ENCODE results near the gene TATDN3.
"Not testable (repeated sequence)": the region's sequence is repeated elsewhere in the genome, so short reads cannot be mapped to it uniquely, and the experiment has no call there.

Gene TATDN3

DNA sequence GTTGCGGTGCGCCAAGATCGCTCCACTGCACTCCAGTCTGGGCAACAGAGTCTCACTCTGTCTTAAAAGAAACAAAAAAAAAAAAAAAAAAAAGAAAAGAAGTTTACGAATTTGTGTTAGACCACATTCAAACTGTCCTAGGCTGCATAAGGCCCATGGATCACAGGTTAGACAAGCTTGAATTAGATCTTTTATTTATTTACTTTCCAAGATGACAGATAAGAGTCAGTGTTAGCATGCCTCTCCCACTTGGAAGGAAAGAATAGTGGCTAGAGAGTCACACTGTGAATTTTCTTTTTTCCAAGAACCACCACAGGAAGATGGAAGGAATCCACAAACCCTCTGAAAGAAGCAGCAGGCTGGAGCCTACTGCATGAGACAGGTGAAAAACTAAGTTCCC, 29.5 kb upstream of the TATDN3 start:
- Histone ChIP-seq H4K20me1 (ENCODE audit: insufficient read depth, low read length) (no peaks in the 10 kb centered on the region), H3K9ac (ENCODE audit: low read length) (no peak overlapping the region), H3F3A (ENCODE audit: insufficient read depth, low read length) (no peaks in the 10 kb centered on the region), H3K9me2 (ENCODE audit: low read depth, low read length) (no peaks in the 10 kb centered on the region), H3K4me2 (ENCODE audit: low read length) (no peak overlapping the region), H3K27ac (ENCODE audit: low read depth, low read length, poor library complexity, severe bottlenecking) (no peak overlapping the region), H3K9me3 (ENCODE audit: low read length) (no peaks in the 10 kb centered on the region), H3K27me3 (ENCODE audit: insufficient read depth, low read length) (no peaks in the 10 kb centered on the region), H3K79me2 (ENCODE audit: insufficient read depth, low read length) (no peaks in the 10 kb centered on the region), H3K36me3 (ENCODE audit: insufficient read depth, low read length) (peaks cover 14% of the 10 kb centered on the region), H3K4me3 (ENCODE audit: low read depth, low read length, poor library complexity, severe bottlenecking) (no peak overlapping the region), H2AFZ (ENCODE audit: low read length) (no peak overlapping the region), H3K4me1 (ENCODE audit: insufficient read depth, low read length, severe bottlenecking) (no peaks in the 10 kb centered on the region)
- TF ChIP-seq CTCF (IDR thresholded peaks at IDR 0.05; ENCODE audit: low read length) (no peak), EZH2 (IDR thresholded peaks at IDR 0.05; ENCODE audit: borderline replicate concordance, low read length) (no peak)

DNA sequence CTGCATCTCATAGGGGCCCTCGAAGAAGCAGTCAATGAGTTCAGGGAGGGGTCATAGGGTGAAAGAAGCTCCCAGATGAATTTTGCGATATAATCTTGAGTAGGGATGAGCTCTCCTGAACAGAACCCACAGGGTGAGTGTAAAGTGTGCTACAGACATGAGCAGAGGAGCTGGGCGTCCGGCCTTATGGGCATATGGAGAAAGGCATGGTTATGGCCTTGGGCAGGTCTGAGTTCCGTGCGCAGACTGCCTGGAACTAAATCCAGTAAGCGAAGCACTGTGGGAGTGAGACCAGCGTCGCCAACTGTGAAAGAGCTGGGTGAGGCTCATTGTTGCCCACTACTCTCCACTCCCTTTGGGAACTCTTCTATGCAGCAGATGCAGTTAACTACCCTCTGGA, 28.9 kb upstream of the TATDN3 start:
- no peaks in the 10 kb centered on the region for H3K79me2 ChIP-seq (ENCODE audit: insufficient read depth, low read length)
- peaks cover 16% of the 10 kb centered on the region for H3K36me3 ChIP-seq (ENCODE audit: insufficient read depth, low read length)
- H3K4me3 ChIP-seq (ENCODE audit: low read depth, low read length, poor library complexity, severe bottlenecking) = no peak overlapping the region
- H3K27ac ChIP-seq (ENCODE audit: low read depth, low read length, poor library complexity, severe bottlenecking) = no peak overlapping the region
- H3K9me2 ChIP-seq (ENCODE audit: low read depth, low read length) = no peaks in the 10 kb centered on the region
- H3K4me1 ChIP-seq (ENCODE audit: insufficient read depth, low read length, severe bottlenecking) = no peaks in the 10 kb centered on the region
- no peaks in the 10 kb centered on the region for H3K9me3 ChIP-seq (ENCODE audit: low read length)
- no peaks in the 10 kb centered on the region for H4K20me1 ChIP-seq (ENCODE audit: insufficient read depth, low read length)
- H3K27me3 ChIP-seq (ENCODE audit: insufficient read depth, low read length) = no peaks in the 10 kb centered on the region
- no peak overlapping the region for H2AFZ ChIP-seq (ENCODE audit: low read length)
- no peaks in the 10 kb centered on the region for H3F3A ChIP-seq (ENCODE audit: insufficient read depth, low read length)
- TF ChIP-seq CTCF (IDR thresholded peaks at IDR 0.05; ENCODE audit: low read length) = no peak
- TF ChIP-seq EZH2 (IDR thresholded peaks at IDR 0.05; ENCODE audit: borderline replicate concordance, low read length) = no peak
- no peak overlapping the region for H3K4me2 ChIP-seq (ENCODE audit: low read length)
- no peak overlapping the region for H3K9ac ChIP-seq (ENCODE audit: low read length)

- H3K4me2 ChIP-seq (ENCODE audit: low read length); H3K9ac ChIP-seq (ENCODE audit: low read length); H3F3A ChIP-seq (ENCODE audit: insufficient read depth, low read length); H3K9me2 ChIP-seq (ENCODE audit: low read depth, low read length); H3K27ac ChIP-seq (ENCODE audit: low read depth, low read length, poor library complexity, severe bottlenecking); H4K20me1 ChIP-seq (ENCODE audit: insufficient read depth, low read length); H3K27me3 ChIP-seq (ENCODE audit: insufficient read depth, low read length); H3K4me3 ChIP-seq (ENCODE audit: low read depth, low read length, poor library complexity, severe bottlenecking); H3K4me1 ChIP-seq (ENCODE audit: insufficient read depth, low read length, severe bottlenecking); H3K9me3 ChIP-seq (ENCODE audit: low read length); H3K79me2 ChIP-seq (ENCODE audit: insufficient read depth, low read length); H2AFZ ChIP-seq (ENCODE audit: low read length): not testable (repeated sequence)
- peaks cover 32% of the 10 kb centered on the region for H3K36me3 ChIP-seq (ENCODE audit: insufficient read depth, low read length)
Observed at GRCh38 chr1:212764718-212765281, 26.9 kb upstream of the TATDN3 start.

GRCh38 chr1:212766825-212767224, 24.9 kb upstream of the TATDN3 start:
- H3K27me3 ChIP-seq (ENCODE audit: insufficient read depth, low read length); H3K9me3 ChIP-seq (ENCODE audit: low read length); H3K4me1 ChIP-seq (ENCODE audit: insufficient read depth, low read length, severe bottlenecking); H3K79me2 ChIP-seq (ENCODE audit: insufficient read depth, low read length); H3K9ac ChIP-seq (ENCODE audit: low read length); H3K4me2 ChIP-seq (ENCODE audit: low read length); H3K27ac ChIP-seq (ENCODE audit: low read depth, low read length, poor library complexity, severe bottlenecking); H4K20me1 ChIP-seq (ENCODE audit: insufficient read depth, low read length); H3F3A ChIP-seq (ENCODE audit: insufficient read depth, low read length); H3K9me2 ChIP-seq (ENCODE audit: low read depth, low read length); H2AFZ ChIP-seq (ENCODE audit: low read length); H3K4me3 ChIP-seq (ENCODE audit: low read depth, low read length, poor library complexity, severe bottlenecking): not testable (repeated sequence)
- peaks cover 45% of the 10 kb centered on the region for H3K36me3 ChIP-seq (ENCODE audit: insufficient read depth, low read length)
